K562 (cell line): ENCODE measurements around the gene TNIK. TPM values are rescaled to one million over a fixed set of nuclear protein-coding genes. Genes with fewer than 3 reads are reported as not detected.

Source experiments
- GATAD2B ChIP-seq: fragments of 450-650 bp; IDR thresholded peaks from 2 replicates; pipeline ENCODE4 v1.6.1; 2017; ENCODE audit warnings: mild to moderate bottlenecking, borderline replicate concordance
- IFI16 ChIP-seq: fragments of 250-450 bp; sonication (Bioruptor Pico); IDR thresholded peaks from 2 replicates; pipeline ENCODE4 v2.1.2; 2022; ENCODE audit warnings: mild to moderate bottlenecking, inconsistent platforms
- KDM5B ChIP-seq: fragments of 200-600 bp; sonication (generic); IDR thresholded peaks from 2 replicates; pipeline ENCODE4 v1.6.1; 2012; ENCODE audit warnings: low read depth, mild to moderate bottlenecking, moderate library complexity, low read length, control low read depth, inconsistent platforms; ENCODE audit not compliant: insufficient replicate concordance
- NR1H2 ChIP-seq: sonication (generic); formaldehyde crosslinking; IDR thresholded peaks from 2 replicates; pipeline ENCODE4 v1.4.0; 2020; ENCODE audit warnings: mild to moderate bottlenecking, missing genetic modification reagents
- NR2C1 ChIP-seq, 2 experiments: fragments of 450-650 bp; IDR thresholded peaks; 2 replicates each; pipeline ENCODE4 v1.6.1; 2017; ENCODE audit warnings: mild to moderate bottlenecking in 2 of 2, antibody characterized with exemption in 1 of 2, inconsistent platforms in 1 of 2, missing compliant biosample characterization in 1 of 2, missing genetic modification characterization in 1 of 2
- SOX6 ChIP-seq: fragments of 450-650 bp; IDR thresholded peaks from 2 replicates; pipeline ENCODE4 v1.6.1; 2014; ENCODE audit warnings: mild to moderate bottlenecking
- ZBED1 ChIP-seq: IDR thresholded peaks from 2 replicates; pipeline ENCODE4 v1.6.1; 2014
- ZNF121 ChIP-seq: sonication (generic); formaldehyde crosslinking; conservative IDR thresholded peaks from 2 replicates; pipeline ENCODE4 v1.8.0; 2022; ENCODE audit warnings: missing genetic modification reagents
- ZNF174 ChIP-seq: fragments of 250-450 bp; sonication (Bioruptor Pico); IDR thresholded peaks from 2 replicates; pipeline ENCODE4 v1.4.0; 2020; ENCODE audit warnings: mild to moderate bottlenecking
- ZNF263 ChIP-seq: sonication (generic); formaldehyde crosslinking; IDR thresholded peaks from 2 replicates; pipeline ENCODE4 v1.8.0; 2022; ENCODE audit warnings: mild to moderate bottlenecking, missing genetic modification reagents, borderline replicate concordance
- ZNF431 ChIP-seq: sonication (generic); formaldehyde crosslinking; IDR thresholded peaks from 2 replicates; pipeline ENCODE4 v1.8.0; 2022; ENCODE audit warnings: mild to moderate bottlenecking, missing genetic modification reagents
- ZNF592 ChIP-seq: fragments of 450-650 bp; IDR thresholded peaks from 2 replicates; pipeline ENCODE4 v1.6.1; 2017; ENCODE audit warnings: antibody characterized with exemption, mild to moderate bottlenecking
- polyA plus RNA-seq, 8 experiments: library from polyadenylated mRNA; depleted of rRNA in 4 of 8; stranded (reverse) in 5 of 8; unstranded in 3 of 8; fragments of >200 nt; fragmentation: Nextera tagmentation in 2 of 8; fragmentation: Illumina TruSeq in 1 of 8; extraction: Ambion mirVana in 2 of 8; extraction: Trizol in 1 of 8; gene quantifications; 2 replicates each; pipeline versions ENCODE4 v1.2.1 to v1.2.3, GENCODE V29; 2011 to 2014; ENCODE audit warnings: inconsistent platforms in 1 of 8, missing spikeins in 1 of 8
- total RNA-seq, 7 experiments: library from RNA; depleted of rRNA in 6 of 7; stranded (reverse); fragments of >200 nt in 6 of 7; fragmentation: Illumina TruSeq in 2 of 7; extraction: Trizol in 2 of 7; gene quantifications; 2 replicates each; pipeline versions ENCODE4 v1.2.1 to v1.2.3, GENCODE V29; 2011 to 2021; ENCODE audit warnings: low replicate concordance in 1 of 7
- TF ChIP-seq, protein P1 (sequence below): fragments of 200-600 bp; sonication (generic); IDR thresholded peaks from one replicate; pipeline ENCODE4 v1.6.1; 2012; ENCODE audit warnings: mild to moderate bottlenecking, low read depth, low read length, inconsistent platforms

TNIK gene
- total and polyA plus RNA-seq, 9 of the 15 experiments (the other 6 are each of a cell fraction or from before 2014, with no cell fraction given): 6.6 to 39.0 (median 24.7) TPM

- TF ChIP-seq ZNF174 (CRISPR knock-in tag) (no peak), ZNF431 (CRISPR knock-in tag) (0 out of 2 replicates have a peak, but pooled peaks have one; percentile 25), KDM5B (no peak), IFI16 (no peak), SOX6 (peak; percentile 40; the same call in 1 of the 2 replicates), ZNF592 (0 out of 2 replicates have a peak, but pooled peaks have one; percentile 37), NR1H2 (no peak), ZNF121 (no peak), ZBED1 (no peak), GATAD2B (0 out of 2 replicates have a peak, but pooled peaks have one; percentile 24), NR2C1 (IDR thresholded peaks at IDR 0.05) (no peak), NR2C1 (tag; IDR thresholded peaks at IDR 0.05) (no peak), ZNF263 (CRISPR knock-in tag) (0 out of 2 replicates have a peak, but pooled peaks have one; percentile 35)
- TF ChIP-seq, protein P1, sequence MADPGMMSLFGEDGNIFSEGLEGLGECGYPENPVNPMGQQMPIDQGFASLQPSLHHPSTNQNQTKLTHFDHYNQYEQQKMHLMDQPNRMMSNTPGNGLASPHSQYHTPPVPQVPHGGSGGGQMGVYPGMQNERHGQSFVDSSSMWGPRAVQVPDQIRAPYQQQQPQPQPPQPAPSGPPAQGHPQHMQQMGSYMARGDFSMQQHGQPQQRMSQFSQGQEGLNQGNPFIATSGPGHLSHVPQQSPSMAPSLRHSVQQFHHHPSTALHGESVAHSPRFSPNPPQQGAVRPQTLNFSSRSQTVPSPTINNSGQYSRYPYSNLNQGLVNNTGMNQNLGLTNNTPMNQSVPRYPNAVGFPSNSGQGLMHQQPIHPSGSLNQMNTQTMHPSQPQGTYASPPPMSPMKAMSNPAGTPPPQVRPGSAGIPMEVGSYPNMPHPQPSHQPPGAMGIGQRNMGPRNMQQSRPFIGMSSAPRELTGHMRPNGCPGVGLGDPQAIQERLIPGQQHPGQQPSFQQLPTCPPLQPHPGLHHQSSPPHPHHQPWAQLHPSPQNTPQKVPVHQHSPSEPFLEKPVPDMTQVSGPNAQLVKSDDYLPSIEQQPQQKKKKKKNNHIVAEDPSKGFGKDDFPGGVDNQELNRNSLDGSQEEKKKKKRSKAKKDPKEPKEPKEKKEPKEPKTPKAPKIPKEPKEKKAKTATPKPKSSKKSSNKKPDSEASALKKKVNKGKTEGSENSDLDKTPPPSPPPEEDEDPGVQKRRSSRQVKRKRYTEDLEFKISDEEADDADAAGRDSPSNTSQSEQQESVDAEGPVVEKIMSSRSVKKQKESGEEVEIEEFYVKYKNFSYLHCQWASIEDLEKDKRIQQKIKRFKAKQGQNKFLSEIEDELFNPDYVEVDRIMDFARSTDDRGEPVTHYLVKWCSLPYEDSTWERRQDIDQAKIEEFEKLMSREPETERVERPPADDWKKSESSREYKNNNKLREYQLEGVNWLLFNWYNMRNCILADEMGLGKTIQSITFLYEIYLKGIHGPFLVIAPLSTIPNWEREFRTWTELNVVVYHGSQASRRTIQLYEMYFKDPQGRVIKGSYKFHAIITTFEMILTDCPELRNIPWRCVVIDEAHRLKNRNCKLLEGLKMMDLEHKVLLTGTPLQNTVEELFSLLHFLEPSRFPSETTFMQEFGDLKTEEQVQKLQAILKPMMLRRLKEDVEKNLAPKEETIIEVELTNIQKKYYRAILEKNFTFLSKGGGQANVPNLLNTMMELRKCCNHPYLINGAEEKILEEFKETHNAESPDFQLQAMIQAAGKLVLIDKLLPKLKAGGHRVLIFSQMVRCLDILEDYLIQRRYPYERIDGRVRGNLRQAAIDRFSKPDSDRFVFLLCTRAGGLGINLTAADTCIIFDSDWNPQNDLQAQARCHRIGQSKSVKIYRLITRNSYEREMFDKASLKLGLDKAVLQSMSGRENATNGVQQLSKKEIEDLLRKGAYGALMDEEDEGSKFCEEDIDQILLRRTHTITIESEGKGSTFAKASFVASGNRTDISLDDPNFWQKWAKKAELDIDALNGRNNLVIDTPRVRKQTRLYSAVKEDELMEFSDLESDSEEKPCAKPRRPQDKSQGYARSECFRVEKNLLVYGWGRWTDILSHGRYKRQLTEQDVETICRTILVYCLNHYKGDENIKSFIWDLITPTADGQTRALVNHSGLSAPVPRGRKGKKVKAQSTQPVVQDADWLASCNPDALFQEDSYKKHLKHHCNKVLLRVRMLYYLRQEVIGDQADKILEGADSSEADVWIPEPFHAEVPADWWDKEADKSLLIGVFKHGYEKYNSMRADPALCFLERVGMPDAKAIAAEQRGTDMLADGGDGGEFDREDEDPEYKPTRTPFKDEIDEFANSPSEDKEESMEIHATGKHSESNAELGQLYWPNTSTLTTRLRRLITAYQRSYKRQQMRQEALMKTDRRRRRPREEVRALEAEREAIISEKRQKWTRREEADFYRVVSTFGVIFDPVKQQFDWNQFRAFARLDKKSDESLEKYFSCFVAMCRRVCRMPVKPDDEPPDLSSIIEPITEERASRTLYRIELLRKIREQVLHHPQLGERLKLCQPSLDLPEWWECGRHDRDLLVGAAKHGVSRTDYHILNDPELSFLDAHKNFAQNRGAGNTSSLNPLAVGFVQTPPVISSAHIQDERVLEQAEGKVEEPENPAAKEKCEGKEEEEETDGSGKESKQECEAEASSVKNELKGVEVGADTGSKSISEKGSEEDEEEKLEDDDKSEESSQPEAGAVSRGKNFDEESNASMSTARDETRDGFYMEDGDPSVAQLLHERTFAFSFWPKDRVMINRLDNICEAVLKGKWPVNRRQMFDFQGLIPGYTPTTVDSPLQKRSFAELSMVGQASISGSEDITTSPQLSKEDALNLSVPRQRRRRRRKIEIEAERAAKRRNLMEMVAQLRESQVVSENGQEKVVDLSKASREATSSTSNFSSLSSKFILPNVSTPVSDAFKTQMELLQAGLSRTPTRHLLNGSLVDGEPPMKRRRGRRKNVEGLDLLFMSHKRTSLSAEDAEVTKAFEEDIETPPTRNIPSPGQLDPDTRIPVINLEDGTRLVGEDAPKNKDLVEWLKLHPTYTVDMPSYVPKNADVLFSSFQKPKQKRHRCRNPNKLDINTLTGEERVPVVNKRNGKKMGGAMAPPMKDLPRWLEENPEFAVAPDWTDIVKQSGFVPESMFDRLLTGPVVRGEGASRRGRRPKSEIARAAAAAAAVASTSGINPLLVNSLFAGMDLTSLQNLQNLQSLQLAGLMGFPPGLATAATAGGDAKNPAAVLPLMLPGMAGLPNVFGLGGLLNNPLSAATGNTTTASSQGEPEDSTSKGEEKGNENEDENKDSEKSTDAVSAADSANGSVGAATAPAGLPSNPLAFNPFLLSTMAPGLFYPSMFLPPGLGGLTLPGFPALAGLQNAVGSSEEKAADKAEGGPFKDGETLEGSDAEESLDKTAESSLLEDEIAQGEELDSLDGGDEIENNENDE: no peak
Measured at GRCh38 chr3:171156401-171157010, 303.7 kb downstream of the TNIK start (continued).
